ENCODE measurements around the gene ZNF423.

ZNF423 gene

GRCh38 chr16:49757559-49758069 lies 98.3 kb downstream of the ZNF423 start:
- no peak for TF ChIP-seq CTCF (IDR thresholded peaks at IDR 0.05; ENCODE audit: low read depth, low read length)
- DNase-seq (ENCODE audit: extremely low read depth, low read depth) = no peak

- no peak for TF ChIP-seq CTCF (IDR thresholded peaks at IDR 0.05; ENCODE audit: low read depth, low read length)
- DNase-seq (ENCODE audit: extremely low read depth, low read depth) = no peak
Observed at GRCh38 chr16:49756775-49757558, 98.9 kb downstream of the ZNF423 start.

GRCh38 chr16:49755716-49756505 lies 100.0 kb downstream of the ZNF423 start:
- no peak for DNase-seq (ENCODE audit: extremely low read depth, low read depth)
- no peak for TF ChIP-seq CTCF (IDR thresholded peaks at IDR 0.05; ENCODE audit: low read depth, low read length)

GRCh38 chr16:49755313-49755620 lies 100.6 kb downstream of the ZNF423 start:
- peak; percentile 73 for TF ChIP-seq CTCF (IDR thresholded peaks at IDR 0.05; ENCODE audit: low read depth, low read length)
- peak; percentile 12 for DNase-seq (ENCODE audit: extremely low read depth, low read depth)

- DNase-seq (ENCODE audit: extremely low read depth, low read depth) = peak; percentile 0
- TF ChIP-seq CTCF (IDR thresholded peaks at IDR 0.05; ENCODE audit: low read depth, low read length) = no peak
Observed at GRCh38 chr16:49754495-49755312, 101.2 kb downstream of the ZNF423 start.

GRCh38 chr16:49750341-49751000 lies 105.4 kb downstream of the ZNF423 start:
- TF ChIP-seq CTCF (IDR thresholded peaks at IDR 0.05; ENCODE audit: low read depth, low read length) = no peak
- DNase-seq (ENCODE audit: extremely low read depth, low read depth) = no peak

Data from AG09319 (cell line).